Stimulated activated CD4-positive, alpha-beta T cell treated with anti-CD3 and anti-CD28 coated beads, Interleukin-2, amount 100 ng/mL, for 24 hours (primary cell): ENCODE results near the gene MFSD1.

Experiments
- DNase-seq, 2 donors: peaks; one replicate each; pipeline ENCODE4 v3.0.0-alpha.2; 2020

MFSD1 gene, protein sequence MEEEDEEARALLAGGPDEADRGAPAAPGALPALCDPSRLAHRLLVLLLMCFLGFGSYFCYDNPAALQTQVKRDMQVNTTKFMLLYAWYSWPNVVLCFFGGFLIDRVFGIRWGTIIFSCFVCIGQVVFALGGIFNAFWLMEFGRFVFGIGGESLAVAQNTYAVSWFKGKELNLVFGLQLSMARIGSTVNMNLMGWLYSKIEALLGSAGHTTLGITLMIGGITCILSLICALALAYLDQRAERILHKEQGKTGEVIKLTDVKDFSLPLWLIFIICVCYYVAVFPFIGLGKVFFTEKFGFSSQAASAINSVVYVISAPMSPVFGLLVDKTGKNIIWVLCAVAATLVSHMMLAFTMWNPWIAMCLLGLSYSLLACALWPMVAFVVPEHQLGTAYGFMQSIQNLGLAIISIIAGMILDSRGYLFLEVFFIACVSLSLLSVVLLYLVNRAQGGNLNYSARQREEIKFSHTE

DNA sequence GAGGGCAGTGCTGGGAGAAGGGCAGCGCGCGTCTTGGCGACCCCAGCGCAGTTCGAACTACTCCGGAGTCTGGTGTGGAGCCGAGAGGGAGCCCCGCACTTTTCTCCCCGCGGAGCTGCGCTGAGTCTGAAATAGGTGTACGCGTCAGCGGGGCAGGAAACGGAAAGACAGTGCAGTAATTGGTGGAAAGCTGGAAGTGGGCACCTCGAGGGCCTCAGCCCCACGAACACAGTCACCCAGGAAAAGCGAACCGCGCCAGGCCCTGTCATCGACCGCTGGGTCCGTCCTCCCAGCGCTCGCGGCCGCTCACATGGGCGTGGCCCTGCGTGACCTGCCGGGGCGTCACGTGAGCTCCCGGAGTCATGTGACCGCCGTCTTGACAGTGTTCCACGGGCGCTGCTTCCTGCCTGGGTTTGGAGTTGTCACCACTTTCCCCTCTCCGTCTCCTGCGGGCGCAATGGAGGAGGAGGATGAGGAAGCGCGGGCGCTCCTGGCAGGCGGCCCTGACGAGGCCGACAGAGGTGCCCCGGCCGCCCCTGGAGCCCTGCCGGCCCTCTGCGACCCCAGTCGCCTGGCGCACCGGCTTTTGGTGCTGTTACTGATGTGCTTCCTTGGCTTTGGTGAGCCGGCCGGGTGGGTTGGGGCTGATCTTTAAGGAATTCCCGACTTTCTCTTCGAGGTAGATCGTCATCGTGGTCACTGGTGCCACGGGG is at the start of gene MFSD1:
Gene MFSD1 (plus strand): TSS at position 359 of the 713 bp plus-strand sequence. CDS start 99 bp downstream, at position 458.
- DNase-seq, result peak; percentile 89 to 91

DNA sequence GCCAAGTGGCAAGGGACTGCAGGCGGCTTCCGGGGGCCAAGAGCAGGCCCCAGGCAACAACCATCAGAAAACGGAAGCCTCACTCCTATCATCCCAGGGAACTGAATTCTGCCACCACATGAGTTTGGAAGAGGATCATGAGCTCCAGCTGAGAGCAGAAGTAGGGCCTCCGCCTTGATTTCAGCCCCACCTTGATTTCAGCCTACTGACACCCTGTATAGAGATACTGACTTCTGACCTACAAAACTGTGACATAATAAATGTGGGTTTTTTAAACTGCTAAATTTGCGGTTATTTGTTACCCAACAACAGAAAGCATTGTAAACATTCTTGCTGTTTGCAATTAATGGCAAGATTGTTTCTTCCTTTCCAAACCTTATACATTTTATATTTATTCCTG is 48.0 kb upstream of the MFSD1 start:
- no peak for DNase-seq

- DNase-seq, result no peak
These were observed 46.4 kb upstream of the MFSD1 start for GRCh38 chr3:158755421-158755820.

DNA sequence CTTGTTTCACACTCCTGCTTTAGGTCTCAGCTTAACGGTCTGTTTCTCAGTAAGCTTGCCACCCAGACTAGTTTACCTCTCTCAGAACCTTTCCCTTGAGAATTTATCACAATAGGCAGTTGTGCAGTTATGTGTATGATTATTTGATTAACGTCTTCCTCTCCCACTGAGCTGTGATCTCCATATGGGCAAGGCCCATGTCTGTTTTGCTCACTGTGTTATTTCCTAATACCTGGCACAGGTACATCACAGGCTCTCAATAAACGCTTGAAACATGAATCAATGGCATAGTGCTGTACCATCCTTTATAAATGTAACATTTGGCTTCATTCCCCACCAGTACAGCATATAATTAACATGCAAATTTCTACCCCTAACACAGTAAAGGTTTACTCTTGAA is 40.5 kb upstream of the MFSD1 start:
- no peak for DNase-seq

DNA sequence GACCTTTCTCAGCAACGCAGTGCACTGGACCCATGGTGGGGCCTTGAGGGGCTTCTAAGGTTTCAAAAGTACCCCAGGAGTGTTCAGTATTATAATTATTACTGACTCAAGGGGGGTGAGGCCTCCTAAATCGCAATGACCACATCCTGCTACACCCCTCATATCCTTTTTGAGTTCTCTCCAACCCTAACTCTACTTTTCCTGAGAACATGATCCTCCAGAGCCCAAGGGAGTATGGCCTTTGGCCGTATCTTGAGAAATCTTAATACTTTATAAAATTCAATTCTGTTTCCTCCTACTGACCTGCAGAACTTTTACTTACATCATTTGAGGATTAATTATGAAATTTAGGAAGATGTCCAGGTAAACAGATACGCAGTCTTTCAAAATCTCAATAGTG is 39.2 kb upstream of the MFSD1 start:
- no peak for DNase-seq

GRCh38 chr3:158763421-158763820 is 38.4 kb upstream of the MFSD1 start:
- DNase-seq, result no peak

GRCh38 chr3:158765518-158766205 is 36.2 kb upstream of the MFSD1 start:
- DNase-seq, result no peak

- DNase-seq, result no peak
These were observed 35.5 kb upstream of the MFSD1 start for GRCh38 chr3:158766364-158766763.

GRCh38 chr3:158768361-158768787 is 33.5 kb upstream of the MFSD1 start:
- DNase-seq, result no peak

DNA sequence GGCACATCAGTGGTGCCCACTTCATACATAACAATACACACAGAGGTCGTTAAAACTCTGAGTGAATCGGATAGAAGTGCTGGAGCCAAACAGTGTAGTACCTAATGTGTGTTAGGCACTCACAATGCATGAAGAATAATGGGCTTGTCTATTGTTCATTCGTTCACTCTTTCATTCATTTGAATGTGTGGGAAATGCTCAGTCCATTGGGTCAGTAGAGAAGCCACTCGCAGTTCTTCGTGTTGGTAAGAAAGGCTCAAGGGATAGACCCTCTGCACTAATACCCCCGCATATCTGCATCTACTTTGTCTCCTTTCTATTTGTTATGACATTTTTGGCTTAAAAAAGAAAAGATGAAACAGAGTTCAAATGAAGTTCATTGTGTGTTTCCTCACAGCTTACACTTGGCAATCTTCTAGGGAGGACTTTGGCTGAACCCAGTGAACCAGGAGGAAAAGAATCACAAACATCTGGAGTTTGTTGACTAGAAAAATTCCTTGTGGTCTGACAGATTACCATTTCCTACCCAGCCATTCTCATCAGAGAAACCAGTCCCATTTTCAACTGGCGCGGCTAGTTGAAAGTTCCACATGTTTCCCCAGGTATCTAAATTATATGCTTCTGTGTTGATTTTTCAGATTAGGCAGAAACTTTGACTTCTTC is 32.8 kb upstream of the MFSD1 start:
- no peak for DNase-seq

DNA sequence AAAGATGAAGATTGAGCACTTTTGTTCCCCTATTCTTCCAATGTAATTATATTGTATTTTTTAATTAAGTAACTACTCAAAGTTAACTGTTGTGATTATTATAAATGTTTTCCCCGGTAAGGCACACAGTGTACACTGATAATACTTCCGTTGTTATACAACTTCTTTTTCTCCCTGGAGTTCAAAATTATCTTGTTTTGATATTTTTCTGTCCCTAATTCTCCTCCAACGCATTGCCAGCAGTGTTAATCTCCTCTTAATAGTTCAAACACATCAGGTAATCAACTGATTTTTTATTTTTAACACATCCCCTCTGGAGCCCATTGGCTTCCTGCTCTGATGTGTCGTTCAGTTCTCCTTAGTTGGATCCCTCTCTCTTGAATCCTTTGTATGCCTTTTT is 32.3 kb upstream of the MFSD1 start:
- no peak for DNase-seq

DNA sequence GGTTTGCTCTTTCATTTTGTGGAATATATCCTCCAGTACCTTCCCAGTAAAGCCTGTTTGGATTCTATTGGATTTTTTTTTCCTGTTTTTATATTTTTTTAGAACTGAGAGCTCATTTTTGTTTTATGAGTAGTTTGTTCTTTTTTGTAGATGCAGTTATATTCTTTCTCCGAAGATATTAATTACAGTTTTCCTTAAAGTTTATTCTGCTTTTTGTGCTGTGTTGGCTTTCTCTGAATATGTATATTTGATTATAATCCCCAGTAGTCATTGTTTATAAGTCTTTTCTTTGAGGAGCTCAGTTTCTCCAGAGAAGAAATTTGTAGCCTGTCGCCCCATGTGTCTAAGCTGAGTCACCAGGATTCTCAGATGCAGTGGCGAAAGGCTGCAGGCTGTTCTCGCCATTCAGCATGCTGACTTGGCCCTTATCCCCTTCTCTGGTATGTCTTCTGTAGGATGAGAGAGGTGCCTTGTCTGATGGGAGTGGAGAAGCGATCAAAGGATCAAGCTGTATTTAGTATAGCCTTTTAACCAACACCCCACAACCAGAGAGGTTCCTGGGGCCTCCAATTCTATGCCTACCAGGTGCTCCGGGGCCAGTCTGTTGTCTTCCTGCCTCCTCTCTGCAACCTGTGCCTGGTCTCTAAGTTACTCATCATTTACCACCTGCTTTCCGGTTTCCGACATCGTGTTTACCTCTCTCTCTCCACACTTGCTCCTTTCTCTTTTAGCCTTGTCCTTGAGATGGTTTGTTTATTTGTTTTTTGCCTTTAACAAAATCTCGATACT is 31.7 kb upstream of the MFSD1 start:
- no peak for DNase-seq

GRCh38 chr3:158770741-158771350 is 31.0 kb upstream of the MFSD1 start:
- DNase-seq, result no peak

DNA sequence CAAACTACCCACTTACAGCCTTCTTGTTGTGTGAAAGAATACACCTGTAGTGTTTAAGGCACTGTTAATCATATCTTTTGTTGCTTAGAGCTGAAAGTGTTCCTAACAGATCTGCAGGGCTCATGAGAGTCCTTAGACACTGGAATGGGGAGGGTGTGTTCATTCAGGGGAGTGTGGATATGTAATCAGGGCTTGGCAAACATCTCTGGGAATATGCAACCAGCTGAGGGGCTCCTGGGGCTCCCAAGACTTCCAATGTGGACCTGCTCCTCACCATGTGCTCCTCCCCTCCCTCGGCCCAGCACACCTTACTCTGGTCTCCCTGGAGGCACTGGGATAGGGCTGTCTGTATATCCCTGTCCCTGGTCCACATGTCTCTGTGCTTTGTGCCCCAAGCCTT is 30.3 kb upstream of the MFSD1 start:
- DNase-seq, result no peak

DNA sequence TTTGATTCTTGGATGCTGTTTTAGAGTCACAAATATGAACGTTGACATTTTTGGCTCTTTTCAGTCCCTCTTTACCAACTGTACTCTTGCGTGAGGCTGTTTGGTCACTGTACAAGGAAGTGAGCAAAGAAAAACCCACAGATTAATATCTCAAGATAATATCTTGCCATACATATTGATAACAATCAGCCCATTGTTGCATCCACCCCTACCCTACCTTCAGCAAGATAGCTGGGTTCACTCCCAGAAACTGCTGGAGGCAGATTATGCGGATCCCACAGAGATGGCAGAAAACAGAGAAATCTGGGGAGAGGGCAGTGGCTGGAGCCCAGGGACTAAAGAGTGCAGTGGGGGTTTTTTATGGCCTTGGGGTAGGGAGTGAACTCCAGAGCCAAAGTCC is 29.9 kb upstream of the MFSD1 start:
- DNase-seq, result no peak

GRCh38 chr3:158773166-158773565 is 28.7 kb upstream of the MFSD1 start:
- DNase-seq, result no peak

- DNase-seq, result no peak
These were observed 27.7 kb upstream of the MFSD1 start for GRCh38 chr3:158773845-158774830.

- DNase-seq, result no peak
These were observed 26.9 kb upstream of the MFSD1 start for GRCh38 chr3:158774965-158775364.

DNA sequence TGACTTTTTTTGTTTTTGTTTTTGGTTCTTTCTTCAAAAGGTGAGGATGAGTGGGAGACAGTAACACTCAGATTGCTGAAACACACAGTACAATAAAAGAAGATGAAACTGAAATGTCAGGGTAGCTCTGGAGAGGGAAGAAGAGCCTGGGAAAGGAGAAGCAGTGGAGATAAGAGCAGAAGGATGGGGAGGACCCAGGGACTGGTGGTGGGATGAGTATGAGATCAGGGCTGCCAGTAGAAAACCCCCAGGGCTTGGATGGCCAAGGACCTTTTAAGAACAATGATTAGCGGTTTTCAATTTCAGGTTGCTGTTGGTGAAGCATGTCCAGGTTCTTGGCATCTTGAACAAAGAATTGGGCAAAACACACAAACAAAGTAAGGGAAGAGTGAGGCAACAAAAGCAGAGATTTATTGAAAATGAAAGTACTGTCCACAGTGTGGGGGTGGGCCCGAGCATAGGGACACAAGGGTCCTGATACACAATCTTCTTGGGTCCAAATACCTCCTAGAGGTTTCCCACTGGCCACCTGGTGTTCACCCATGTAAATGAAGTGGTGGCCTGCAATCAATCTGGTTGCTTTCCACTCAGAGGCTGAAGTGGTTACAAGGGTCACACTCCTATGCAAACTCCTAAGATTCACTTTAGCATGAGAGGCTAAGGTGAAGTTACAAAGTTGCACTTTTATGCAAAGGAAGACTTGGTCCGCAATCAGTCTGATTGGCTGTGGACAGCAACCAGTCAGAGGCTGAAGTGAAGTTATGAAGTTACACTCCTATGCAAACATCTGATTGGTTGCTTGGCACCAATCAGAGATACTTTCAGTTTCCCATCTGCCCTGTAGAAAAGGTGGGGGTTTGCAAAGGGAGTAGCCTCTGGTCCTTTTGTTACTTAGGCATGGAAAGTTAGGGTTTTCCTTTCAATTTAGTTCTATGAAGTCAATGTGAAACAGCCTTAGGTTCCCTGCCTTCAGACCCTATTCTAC is 26.1 kb upstream of the MFSD1 start:
- DNase-seq, result no peak
